Measurements from ENCODE around the gene NETO1.

DNA sequence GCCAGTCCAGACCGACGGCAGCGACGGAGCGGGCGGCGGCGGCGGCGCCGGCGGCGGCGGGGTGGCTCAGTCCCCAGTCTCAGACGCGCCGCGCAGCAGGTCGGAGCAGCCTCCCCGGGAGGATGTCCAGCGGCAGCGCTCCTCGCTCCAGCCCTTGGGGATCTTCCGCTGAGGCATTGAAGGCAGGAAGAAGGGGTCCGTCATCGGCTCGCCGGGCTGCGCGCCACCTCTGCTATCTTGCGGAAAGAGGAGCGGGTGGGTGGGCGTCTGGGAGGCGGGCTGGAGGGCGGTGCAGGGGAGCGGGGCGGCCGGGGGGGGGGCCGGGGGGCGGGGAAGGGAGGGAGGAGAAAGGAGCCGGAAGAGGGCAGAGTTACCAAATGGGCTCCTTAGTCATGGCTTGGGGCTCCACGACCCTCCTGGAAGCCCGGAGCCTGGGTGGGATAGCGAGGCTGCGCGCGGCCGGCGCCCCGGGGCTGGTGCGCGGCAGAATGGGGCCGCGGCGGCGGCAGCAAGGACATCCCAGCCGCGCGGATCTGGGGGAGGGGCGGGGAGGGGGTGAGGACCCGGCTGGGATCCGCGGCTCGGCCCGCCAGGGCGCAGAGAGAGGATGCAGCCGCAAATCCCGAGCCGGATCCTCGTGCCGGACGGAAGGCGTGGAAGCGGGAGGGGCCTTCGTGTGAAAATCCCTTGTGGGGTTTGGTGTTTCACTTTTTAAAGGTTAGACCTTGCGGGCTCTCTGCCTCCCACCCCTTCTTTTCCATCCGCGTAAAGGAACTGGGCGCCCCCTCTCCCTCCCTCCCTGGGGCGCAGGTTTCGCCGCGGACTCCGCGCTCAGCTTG lies at the start of gene NETO1:
- TF ChIP-seq, protein P1, sequence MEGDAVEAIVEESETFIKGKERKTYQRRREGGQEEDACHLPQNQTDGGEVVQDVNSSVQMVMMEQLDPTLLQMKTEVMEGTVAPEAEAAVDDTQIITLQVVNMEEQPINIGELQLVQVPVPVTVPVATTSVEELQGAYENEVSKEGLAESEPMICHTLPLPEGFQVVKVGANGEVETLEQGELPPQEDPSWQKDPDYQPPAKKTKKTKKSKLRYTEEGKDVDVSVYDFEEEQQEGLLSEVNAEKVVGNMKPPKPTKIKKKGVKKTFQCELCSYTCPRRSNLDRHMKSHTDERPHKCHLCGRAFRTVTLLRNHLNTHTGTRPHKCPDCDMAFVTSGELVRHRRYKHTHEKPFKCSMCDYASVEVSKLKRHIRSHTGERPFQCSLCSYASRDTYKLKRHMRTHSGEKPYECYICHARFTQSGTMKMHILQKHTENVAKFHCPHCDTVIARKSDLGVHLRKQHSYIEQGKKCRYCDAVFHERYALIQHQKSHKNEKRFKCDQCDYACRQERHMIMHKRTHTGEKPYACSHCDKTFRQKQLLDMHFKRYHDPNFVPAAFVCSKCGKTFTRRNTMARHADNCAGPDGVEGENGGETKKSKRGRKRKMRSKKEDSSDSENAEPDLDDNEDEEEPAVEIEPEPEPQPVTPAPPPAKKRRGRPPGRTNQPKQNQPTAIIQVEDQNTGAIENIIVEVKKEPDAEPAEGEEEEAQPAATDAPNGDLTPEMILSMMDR (IDR thresholded peaks at IDR 0.05): no peak
- TF ChIP-seq POLR2A (IDR thresholded peaks at IDR 0.05): no peak
